IMR-90 (cell line): Measurements from ENCODE around the gene NDFIP2. TPM values are rescaled to one million over a fixed set of nuclear protein-coding genes. Genes with fewer than 3 reads are reported as not detected.
A peak's percentile ranks its signal among the peaks of the same experiment; 100 is the strongest.

Experiments
- ATAC-seq: fragments of 200-7000 bp; cut with Tn5 transposase; 2 replicates; pipeline ENCODE4 v1.9.1; 2020; ENCODE audit warnings: low read depth, mild to moderate bottlenecking, moderate library complexity
- BruUV-seq: library from RNA; stranded (reverse); fragments of 400-500 nt; replicated peaks from 2 replicates; lab custom pipeline; 2021; lab: Mats Ljungman, UMichigan
- CTCF ChIA-PET: fragments of 300-600 bp; formaldehyde crosslinking; extraction: SDS; loops from one replicate; lab custom pipeline; 2021; ENCODE audit warnings: antibody characterized with exemption; lab: Yijun Ruan, JAX
- POLR2A ChIA-PET: fragments of 300-600 bp; sonication (Branson Sonifier 250); formaldehyde crosslinking; loops from one replicate; lab custom pipeline; 2022; ENCODE audit warnings: antibody characterized with exemption; ENCODE audit not compliant: unreplicated experiment; lab: Charles Lee
- DNase-seq: peaks from one replicate; pipeline ENCODE4 v3.0.0; 2013
- H2AFZ ChIP-seq: replicated peaks from 2 replicates; pipeline ENCODE3; 2013; ENCODE audit warnings: low read length, mild to moderate bottlenecking; ENCODE audit not compliant: poor library complexity
- H2AK5ac ChIP-seq: 2 replicates; pipeline ENCODE4 v1.6.1; 2013; ENCODE audit warnings: low read depth, low read length, inconsistent platforms
- H2AK9ac ChIP-seq: replicated peaks from 2 replicates; pipeline ENCODE3; 2013; ENCODE audit warnings: mild to moderate bottlenecking, low read depth, low read length, moderate library complexity; ENCODE audit not compliant: poor library complexity
- H2BK120ac ChIP-seq: 2 replicates; pipeline ENCODE4 v1.6.1; 2013; ENCODE audit warnings: low read depth, low read length, inconsistent platforms
- H2BK15ac ChIP-seq: 3 replicates; pipeline ENCODE4 v1.6.1; 2013; ENCODE audit warnings: low read depth, low read length, inconsistent platforms
- H2BK20ac ChIP-seq: 2 replicates; pipeline ENCODE4 v1.6.1; 2013; ENCODE audit warnings: low read depth, mild to moderate bottlenecking, inconsistent platforms, low read length, moderate library complexity
- H2BK5ac ChIP-seq: 2 replicates; pipeline ENCODE4 v1.6.1; 2013; ENCODE audit warnings: mild to moderate bottlenecking, low read depth, low read length, inconsistent platforms; ENCODE audit not compliant: poor library complexity, severe bottlenecking
- H3K14ac ChIP-seq: replicated peaks from 2 replicates; pipeline ENCODE4 v1.6.1; 2013; ENCODE audit warnings: low read depth, low read length, inconsistent platforms
- H3K18ac ChIP-seq: 2 replicates; pipeline ENCODE4 v1.6.1; 2013; ENCODE audit warnings: low read depth, low read length, control low read depth
- H3K23ac ChIP-seq: 2 replicates; pipeline ENCODE4 v1.6.1; 2013; ENCODE audit warnings: low read depth, low read length, inconsistent platforms
- H3K27ac ChIP-seq: 2 replicates; pipeline ENCODE4 v1.5.1; 2013; ENCODE audit warnings: mild to moderate bottlenecking, control low read depth, low read length; ENCODE audit not compliant: insufficient read depth
- H3K27me3 ChIP-seq: 2 replicates; pipeline ENCODE4 v1.6.1; 2013; ENCODE audit warnings: low read length; ENCODE audit not compliant: control insufficient read depth, insufficient read depth
- H3K36me3 ChIP-seq: 2 replicates; pipeline ENCODE4 v1.6.1; 2013; ENCODE audit warnings: low read length, mixed read lengths; ENCODE audit not compliant: control insufficient read depth, insufficient read depth
- H3K4ac ChIP-seq: 2 replicates; pipeline ENCODE4 v1.6.1; 2013; ENCODE audit warnings: low read depth, low read length, inconsistent platforms
- H3K4me1 ChIP-seq: 2 replicates; pipeline ENCODE4 v1.6.1; 2013; ENCODE audit warnings: low read length, mixed read lengths; ENCODE audit not compliant: control insufficient read depth, insufficient read depth
- H3K4me2 ChIP-seq: 2 replicates; pipeline ENCODE4 v1.6.1; 2013; ENCODE audit warnings: low read depth, mild to moderate bottlenecking, control low read depth, low read length, moderate library complexity
- H3K4me3 ChIP-seq: 2 replicates; pipeline ENCODE4 v1.5.1; 2013; ENCODE audit warnings: low read depth, mild to moderate bottlenecking, control low read depth, low read length, moderate library complexity; ENCODE audit not compliant: insufficient read depth
- H3K56ac ChIP-seq: 2 replicates; pipeline ENCODE4 v1.6.1; 2013; ENCODE audit warnings: low read length, inconsistent platforms; ENCODE audit not compliant: insufficient read depth; ENCODE audit errors: extremely low read depth
- H3K79me1 ChIP-seq, 2 experiments: 2 replicates each; pipeline ENCODE4 v1.6.1; 2013; ENCODE audit warnings: low read length in 2 of 2, inconsistent platforms in 1 of 2, low read depth in 1 of 2
- H3K9ac ChIP-seq: 2 replicates; pipeline ENCODE4 v1.6.1; 2013; ENCODE audit warnings: low read depth, low read length, control low read depth
- H3K9me1 ChIP-seq: 2 replicates; pipeline ENCODE4 v1.6.1; 2013; ENCODE audit warnings: low read length, inconsistent platforms; ENCODE audit not compliant: insufficient read depth
- H3K9me3 ChIP-seq: 2 replicates; pipeline ENCODE4 v1.6.1; 2013; ENCODE audit warnings: low read length; ENCODE audit not compliant: control insufficient read depth, insufficient read depth
- H4K20me1 ChIP-seq: 2 replicates; pipeline ENCODE4 v1.6.1; 2013; ENCODE audit warnings: low read length, inconsistent platforms; ENCODE audit not compliant: insufficient read depth
- H4K5ac ChIP-seq: 2 replicates; pipeline ENCODE4 v1.6.1; 2013; ENCODE audit warnings: mild to moderate bottlenecking, low read depth, low read length, control low read depth
- H4K8ac ChIP-seq, 2 experiments: 2 replicates each; pipeline ENCODE4 v1.6.1; 2013; ENCODE audit warnings: low read depth in 2 of 2, low read length in 2 of 2, control low read depth in 1 of 2, inconsistent platforms in 1 of 2
- H4K91ac ChIP-seq: 2 replicates; pipeline ENCODE4 v1.6.1; 2013; ENCODE audit warnings: low read depth, low read length, inconsistent platforms; ENCODE audit not compliant: insufficient read depth
- CEBPB ChIP-seq: IDR thresholded peaks from 2 replicates; pipeline ENCODE4 v1.6.1; 2012; ENCODE audit warnings: low read depth, low read length, improper control_type of control experiment
- FOS ChIP-seq: fragments of 150-350 bp; IDR thresholded peaks from 2 replicates; pipeline ENCODE4 v1.6.1; 2016; ENCODE audit warnings: low read depth, low read length
- WGBS, 2 experiments: methylation state at CpG; one replicate each; pipeline versions ENCODE4 v1.1.5 to v1.1.7; 2013; ENCODE audit warnings: missing lambda C conversion rate in 2 of 2; ENCODE audit not compliant: insufficient read length in 1 of 2; ENCODE audit errors: extremely low coverage in 2 of 2; 5-methylcytosine and 5-hydroxymethylcytosine counted together
- dilution Hi-C: fragments of 300-500 bp; cut with HindIII; formaldehyde crosslinking; loops from one replicate; pipeline ENCODE4 v1.14.3; 2018; ENCODE audit warnings: low sequenced_read_pairs; ENCODE audit not compliant: unreplicated experiment
- in situ Hi-C: fragments of 300-500 bp; cut with MboI; formaldehyde crosslinking; loops from 3 replicates; pipeline ENCODE4 v1.14.3; 2019; ENCODE audit warnings: low sequenced_read_pairs, inconsistent platforms, mixed read lengths
- intact Hi-C: fragments of 100-400 bp; cut with micrococcal nuclease; formaldehyde crosslinking; loops from 2 replicates; pipeline ENCODE4 v1.10.0; 2022
- polyA plus RNA-seq, 3 experiments: library from polyadenylated mRNA; depleted of rRNA; stranded (reverse); fragments of >200 nt; gene quantifications; 2 replicates each; pipeline ENCODE4 v1.2.3, GENCODE V29; 2012; ENCODE audit warnings: low replicate concordance in 1 of 3
- total RNA-seq: library from RNA; depleted of rRNA; stranded (reverse); fragments of >200 nt; gene quantifications from 2 replicates; pipeline ENCODE4 v1.2.3, GENCODE V29; 2012

The NDFIP2 gene
- total and polyA plus RNA-seq, 2 of the 4 experiments (the other 2 are of a cell fraction) = 23.8 to 25.8 TPM

- H2BK15ac ChIP-seq = no peak overlapping the region
- H4K5ac ChIP-seq = no peak overlapping the region
- 0 out of 2 replicates have a peak, but pooled peaks have one; percentile 14 for TF ChIP-seq CEBPB
- no peak for TF ChIP-seq FOS
- no TSS peak for BruUV-seq
- no peak overlapping the region for H2AK5ac ChIP-seq
- H3K14ac ChIP-seq = no peak overlapping the region
- no peaks in the 10 kb centered on the region for H3K27me3 ChIP-seq
- H3K4me2 ChIP-seq = no peak overlapping the region
- H3K4ac ChIP-seq = no peak overlapping the region
- no peak overlapping the region for H2AFZ ChIP-seq
- DNase-seq (peak; percentile 48), ATAC-seq (peak; percentile 57)
- H3K79me1 ChIP-seq = peaks cover 14 to 22% of the 10 kb centered on the region in 2 experiments; a peak in 3 of 4 replicates
- intact Hi-C loops (no loop called here), dilution Hi-C loops (loop anchor here (25.0 kb wide), 1 partner anchor 91 kb away; no protein-coding TSS in a partner anchor), in situ Hi-C loops (no loop called here)
- no peak overlapping the region for H3K27ac ChIP-seq
- no peaks in the 10 kb centered on the region; the same call in 1 of the 2 replicates for H3K4me1 ChIP-seq
- H3K36me3 ChIP-seq = peaks cover under 1% of the 10 kb centered on the region; the same call in 1 of the 2 replicates
- no peak overlapping the region for H3K4me3 ChIP-seq
- no peak overlapping the region for H2AK9ac ChIP-seq
- no peak overlapping the region for H3K18ac ChIP-seq
- no peak overlapping the region for H3K9ac ChIP-seq
- no peak overlapping the region for H2BK120ac ChIP-seq
- no peak overlapping the region for H2BK5ac ChIP-seq
- no peaks in the 10 kb centered on the region for H3K9me3 ChIP-seq
- H3K23ac ChIP-seq = no peak overlapping the region
- H3K56ac ChIP-seq = no peak overlapping the region
- no peaks in the 10 kb centered on the region for H4K20me1 ChIP-seq
- H4K8ac ChIP-seq = no peak overlapping the region
- POLR2A ChIA-PET = no interaction called here
- CTCF ChIA-PET = interaction anchor here (0.6 kb wide), 1 partner anchor 51 kb away, joined by 3 read pairs; no protein-coding TSS in a partner anchor
- no peak overlapping the region for H2BK20ac ChIP-seq
- WGBS, 2 experiments = no CpG with 5 or more reads among the region's 2 CpGs
- no peak overlapping the region for H4K91ac ChIP-seq
- H3K9me1 ChIP-seq = 0 out of 2 replicates have a peak, but pooled peaks cover 5% of the 10 kb centered on the region
Measured at GRCh38 chr13:79528759-79529191, 47.8 kb downstream of the NDFIP2 start.
